ENCODE data around the gene HMHB1.

GRCh38 chr5:143862271-143862670, 50.3 kb downstream of the HMHB1 start:
- no peak for TF ChIP-seq CTCF (IDR thresholded peaks at IDR 0.05; ENCODE audit: poor library complexity, severe bottlenecking)
- TF ChIP-seq POLR2AphosphoS5 (IDR thresholded peaks at IDR 0.05): no peak
- TF ChIP-seq SMC3 (conservative IDR thresholded peaks at IDR 0.05; ENCODE audit: poor library complexity): no peak
- TF ChIP-seq EP300 (conservative IDR thresholded peaks at IDR 0.05; ENCODE audit: poor library complexity, severe bottlenecking): no peak
- TF ChIP-seq MXI1 (conservative IDR thresholded peaks at IDR 0.05; ENCODE audit: poor library complexity, severe bottlenecking): no peak
